Transverse colon (tissue), 4 donors: ENCODE results near the gene CREBBP.

Source experiments
- EP300 ChIP-seq: sonication (generic); formaldehyde crosslinking; IDR thresholded peaks from one replicate; pipeline ENCODE4 v1.6.1; 2017; ENCODE audit warnings: antibody characterized with exemption, low read depth
- POLR2A ChIP-seq: fragments of 450-650 bp; IDR thresholded peaks from one replicate; pipeline ENCODE4 v1.6.1; 2016; ENCODE audit warnings: antibody characterized with exemption, mild to moderate bottlenecking, moderate library complexity
- POLR2AphosphoS5 ChIP-seq, 3 donors: sonication (generic); formaldehyde crosslinking; IDR thresholded peaks; one replicate each; pipeline ENCODE4 v1.6.1; 2016; ENCODE audit warnings: antibody characterized with exemption in 3 of 3
- TF ChIP-seq, protein P1 (sequence below), 5 experiments: fragments of 200-600 bp in 3 of 5; fragments of 450-650 bp in 2 of 5; sonication (generic) in 3 of 5; IDR thresholded peaks; 1 replicate in 2 of 5; 2 replicates in 3 of 5; pipeline ENCODE4 v1.5.1; 2016 to 2017; ENCODE audit warnings: antibody characterized with exemption in 5 of 5, inconsistent platforms in 3 of 5, mild to moderate bottlenecking in 2 of 5, moderate library complexity in 1 of 5

DNA sequence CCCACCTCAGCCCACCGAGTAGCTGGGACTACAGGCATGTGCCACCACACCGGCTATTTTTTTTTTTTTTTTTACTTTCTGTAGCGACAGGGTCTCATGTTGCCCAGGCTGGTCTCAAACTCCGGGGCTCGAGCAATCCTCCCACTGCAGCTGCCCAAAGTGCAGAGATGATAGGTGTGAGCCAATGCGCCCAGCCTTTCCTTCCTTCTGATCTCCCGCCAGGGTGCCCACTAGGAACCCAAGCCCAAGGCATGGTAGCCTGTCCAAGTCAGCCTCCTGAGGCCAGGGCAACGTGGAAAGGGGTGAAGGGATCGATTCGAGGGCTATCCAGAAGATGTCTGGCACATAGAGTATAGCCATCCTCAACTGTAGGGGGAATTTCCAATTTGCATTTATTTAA is 9.6 kb upstream of the CREBBP start:
- TF ChIP-seq, protein P1, sequence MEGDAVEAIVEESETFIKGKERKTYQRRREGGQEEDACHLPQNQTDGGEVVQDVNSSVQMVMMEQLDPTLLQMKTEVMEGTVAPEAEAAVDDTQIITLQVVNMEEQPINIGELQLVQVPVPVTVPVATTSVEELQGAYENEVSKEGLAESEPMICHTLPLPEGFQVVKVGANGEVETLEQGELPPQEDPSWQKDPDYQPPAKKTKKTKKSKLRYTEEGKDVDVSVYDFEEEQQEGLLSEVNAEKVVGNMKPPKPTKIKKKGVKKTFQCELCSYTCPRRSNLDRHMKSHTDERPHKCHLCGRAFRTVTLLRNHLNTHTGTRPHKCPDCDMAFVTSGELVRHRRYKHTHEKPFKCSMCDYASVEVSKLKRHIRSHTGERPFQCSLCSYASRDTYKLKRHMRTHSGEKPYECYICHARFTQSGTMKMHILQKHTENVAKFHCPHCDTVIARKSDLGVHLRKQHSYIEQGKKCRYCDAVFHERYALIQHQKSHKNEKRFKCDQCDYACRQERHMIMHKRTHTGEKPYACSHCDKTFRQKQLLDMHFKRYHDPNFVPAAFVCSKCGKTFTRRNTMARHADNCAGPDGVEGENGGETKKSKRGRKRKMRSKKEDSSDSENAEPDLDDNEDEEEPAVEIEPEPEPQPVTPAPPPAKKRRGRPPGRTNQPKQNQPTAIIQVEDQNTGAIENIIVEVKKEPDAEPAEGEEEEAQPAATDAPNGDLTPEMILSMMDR (IDR thresholded peaks at IDR 0.05): no peak
- TF ChIP-seq POLR2AphosphoS5 (IDR thresholded peaks at IDR 0.05) (no peak), EP300 (no peak), POLR2A (no peak)
